Smooth muscle cell (in vitro differentiated cells): Measurements from ENCODE around the gene AMMECR1. TPM values are rescaled to one million over a fixed set of nuclear protein-coding genes. Genes with fewer than 3 reads are reported as not detected.

ENCODE experiments used
- DNase-seq: peaks from one replicate; lab custom pipeline; 2025; ENCODE audit not compliant: unreplicated experiment; lab: John Stamatoyannopoulos, UW
- H2AFZ ChIP-seq: fragments of 200-600 bp; sonication (generic); 2 replicates; pipeline ENCODE4 v1.6.0; 2016; ENCODE audit warnings: antibody characterized with exemption, low read depth, mild to moderate bottlenecking
- H3F3A ChIP-seq: fragments of 200-600 bp; sonication (generic); 2 replicates; pipeline ENCODE4 v1.6.0; 2017; ENCODE audit warnings: antibody characterized with exemption, low read depth
- H3K27ac ChIP-seq: fragments of 200-600 bp; sonication (generic); 2 replicates; pipeline ENCODE4 v1.5.1; 2016; ENCODE audit warnings: low read depth, mild to moderate bottlenecking
- H3K27me3 ChIP-seq: fragments of 200-600 bp; sonication (generic); 2 replicates; pipeline ENCODE4 v1.6.1; 2016; ENCODE audit warnings: low read depth, mild to moderate bottlenecking
- H3K36me3 ChIP-seq: fragments of 200-600 bp; sonication (generic); 2 replicates; pipeline ENCODE4 v1.5.1; 2016; ENCODE audit warnings: low read depth
- H3K4me1 ChIP-seq: fragments of 200-600 bp; sonication (generic); 2 replicates; pipeline ENCODE4 v1.5.1; 2016; ENCODE audit warnings: low read depth
- H3K4me2 ChIP-seq: fragments of 200-600 bp; sonication (generic); 2 replicates; pipeline ENCODE4 v1.6.0; 2016; ENCODE audit warnings: mild to moderate bottlenecking
- H3K4me3 ChIP-seq: fragments of 200-600 bp; sonication (generic); 2 replicates; pipeline ENCODE4 v1.5.1; 2016; ENCODE audit warnings: mild to moderate bottlenecking
- H3K79me2 ChIP-seq: fragments of 200-600 bp; sonication (generic); 2 replicates; pipeline ENCODE4 v1.6.0; 2016; ENCODE audit warnings: low read depth, mild to moderate bottlenecking
- H3K9ac ChIP-seq: fragments of 200-600 bp; sonication (generic); 2 replicates; pipeline ENCODE4 v1.6.0; 2016; ENCODE audit warnings: low read depth
- H3K9me3 ChIP-seq: fragments of 200-600 bp; sonication (generic); replicated peaks from 2 replicates; pipeline ENCODE4 v1.5.1; 2016; ENCODE audit warnings: low read depth
- H4K20me1 ChIP-seq: fragments of 200-600 bp; sonication (generic); 2 replicates; pipeline ENCODE4 v1.6.0; 2016; ENCODE audit warnings: low read depth
- WGBS: methylation state at CpG from one replicate; pipeline ENCODE4 v1.1.7; 2016; ENCODE audit warnings: low lambda C conversion rate; 5-methylcytosine and 5-hydroxymethylcytosine counted together
- polyA plus RNA-seq: library from polyadenylated mRNA; unstranded; fragments of >200 nt; fragmentation: Nextera tagmentation; extraction: Ambion mirVana; gene quantifications from 2 replicates; pipeline ENCODE4 v1.2.1, GENCODE V29; 2016
- total RNA-seq: library from RNA; depleted of rRNA; stranded (reverse); fragments of >200 nt; gene quantifications from 2 replicates; pipeline ENCODE4 v1.2.3, GENCODE V29; 2014
- TF ChIP-seq, protein P1 (sequence below): fragments of 200-600 bp; sonication (generic); IDR thresholded peaks from 2 replicates; pipeline ENCODE4 v1.5.1; 2017; ENCODE audit warnings: borderline replicate concordance, mild to moderate bottlenecking, antibody characterized with exemption; ENCODE audit not compliant: insufficient read depth, poor library complexity, severe bottlenecking

AMMECR1 gene
- total and polyA plus RNA-seq, 2 experiments from 2014 or later = 5.5 to 19.6 TPM

DNA sequence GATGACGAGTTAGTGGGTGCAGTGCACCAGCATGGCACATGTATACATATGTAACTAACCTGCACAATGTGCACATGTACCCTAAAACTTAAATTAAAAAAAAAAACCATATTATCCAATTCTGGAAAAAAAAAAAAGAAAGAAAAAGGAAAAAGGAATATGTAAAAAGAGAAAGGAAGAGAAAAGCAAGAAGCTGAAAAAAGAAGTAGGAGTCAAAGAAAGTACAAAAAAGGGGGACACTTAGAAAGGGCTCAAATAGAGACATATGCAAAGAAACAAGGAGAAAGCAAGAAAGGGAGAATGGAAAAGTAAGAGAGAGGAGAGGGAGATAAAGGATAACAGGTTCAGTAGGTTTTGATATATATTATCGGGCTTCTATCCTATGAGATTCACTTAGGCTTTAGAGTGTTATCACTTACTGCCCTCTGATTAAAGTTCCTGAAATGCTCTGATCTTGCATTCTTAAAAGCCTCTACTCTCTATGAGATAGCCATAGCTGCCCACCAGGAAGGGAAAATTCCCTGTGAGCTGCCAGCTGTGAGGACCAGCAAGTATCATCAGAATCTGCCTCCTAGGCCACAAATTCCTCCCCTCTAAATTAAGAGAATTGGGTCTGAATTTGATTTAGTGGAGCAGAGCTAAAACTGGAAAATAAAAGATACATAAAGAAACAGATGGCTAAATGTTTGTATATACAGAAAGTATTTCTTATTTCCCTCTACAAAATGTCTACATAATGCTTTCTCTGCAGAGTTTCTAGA, 95.2 kb downstream of the AMMECR1 start:
- Histone ChIP-seq H3K27me3 (no peaks in the 10 kb centered on the region), H3K4me3 (no peak overlapping the region), H3K9me3 (no peaks in the 10 kb centered on the region), H3K79me2 (no peaks in the 10 kb centered on the region), H3K4me1 (no peaks in the 10 kb centered on the region), H3K4me2 (no peak overlapping the region), H3F3A (peaks cover 4% of the 10 kb centered on the region), H4K20me1 (no peaks in the 10 kb centered on the region), H3K36me3 (no peaks in the 10 kb centered on the region), H2AFZ (no peak overlapping the region), H3K9ac (no peak overlapping the region), H3K27ac (no peak overlapping the region)
- TF ChIP-seq, protein P1, sequence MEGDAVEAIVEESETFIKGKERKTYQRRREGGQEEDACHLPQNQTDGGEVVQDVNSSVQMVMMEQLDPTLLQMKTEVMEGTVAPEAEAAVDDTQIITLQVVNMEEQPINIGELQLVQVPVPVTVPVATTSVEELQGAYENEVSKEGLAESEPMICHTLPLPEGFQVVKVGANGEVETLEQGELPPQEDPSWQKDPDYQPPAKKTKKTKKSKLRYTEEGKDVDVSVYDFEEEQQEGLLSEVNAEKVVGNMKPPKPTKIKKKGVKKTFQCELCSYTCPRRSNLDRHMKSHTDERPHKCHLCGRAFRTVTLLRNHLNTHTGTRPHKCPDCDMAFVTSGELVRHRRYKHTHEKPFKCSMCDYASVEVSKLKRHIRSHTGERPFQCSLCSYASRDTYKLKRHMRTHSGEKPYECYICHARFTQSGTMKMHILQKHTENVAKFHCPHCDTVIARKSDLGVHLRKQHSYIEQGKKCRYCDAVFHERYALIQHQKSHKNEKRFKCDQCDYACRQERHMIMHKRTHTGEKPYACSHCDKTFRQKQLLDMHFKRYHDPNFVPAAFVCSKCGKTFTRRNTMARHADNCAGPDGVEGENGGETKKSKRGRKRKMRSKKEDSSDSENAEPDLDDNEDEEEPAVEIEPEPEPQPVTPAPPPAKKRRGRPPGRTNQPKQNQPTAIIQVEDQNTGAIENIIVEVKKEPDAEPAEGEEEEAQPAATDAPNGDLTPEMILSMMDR = no peak
- 67% methylated on average over 1 of the region's 2 CpGs for WGBS
- no peak for DNase-seq

DNA sequence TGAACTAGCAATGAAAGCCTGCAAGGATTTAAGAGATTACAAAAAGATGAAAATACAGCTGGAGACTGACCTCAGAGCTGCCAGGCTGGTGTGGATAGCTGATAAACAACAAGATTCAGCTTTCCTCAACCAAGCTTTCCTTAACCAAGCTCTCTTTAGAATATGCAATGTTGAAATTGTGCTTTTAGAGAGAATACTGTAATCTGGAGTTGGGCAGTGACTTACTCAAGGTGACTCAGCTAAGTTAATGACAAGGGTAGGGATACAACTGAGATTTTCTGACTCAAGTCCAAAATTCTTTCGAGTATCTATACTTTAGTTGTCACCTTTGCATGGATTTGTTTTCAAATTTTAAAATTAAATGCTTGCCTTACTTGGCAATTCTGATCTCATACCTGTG, 98.0 kb downstream of the AMMECR1 start:
- Histone ChIP-seq H3K4me1 (no peaks in the 10 kb centered on the region), H3K79me2 (no peaks in the 10 kb centered on the region), H3K9ac (no peak overlapping the region), H3K27ac (peak overlapping the region; percentile 43), H3F3A (peaks cover 4% of the 10 kb centered on the region), H3K27me3 (no peaks in the 10 kb centered on the region), H4K20me1 (no peaks in the 10 kb centered on the region), H3K9me3 (no peaks in the 10 kb centered on the region), H3K4me3 (no peak overlapping the region), H3K4me2 (no peak overlapping the region), H2AFZ (no peak overlapping the region), H3K36me3 (no peaks in the 10 kb centered on the region)
- 22% methylated on average over 1 of the region's 1 CpG for WGBS
- no peak for DNase-seq
- TF ChIP-seq, protein P1 = no peak

DNA sequence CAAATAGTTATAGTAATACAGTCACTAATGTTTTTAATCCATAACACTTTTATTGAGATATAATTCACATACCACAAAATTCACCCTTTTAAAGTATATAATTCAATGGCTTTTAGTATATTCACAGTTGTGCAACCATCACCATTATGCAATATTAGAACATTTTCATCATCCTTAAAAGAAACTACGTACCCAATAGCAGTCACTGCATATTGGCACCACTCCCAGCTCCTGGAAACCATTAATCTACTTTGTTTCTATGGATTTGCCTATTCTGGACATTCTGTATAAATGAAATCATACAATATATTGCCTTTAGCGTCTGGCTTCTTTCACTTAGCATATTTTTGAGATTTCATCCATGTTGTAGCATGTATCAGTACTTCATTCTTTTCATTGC, 99.3 kb downstream of the AMMECR1 start:
- no peaks in the 10 kb centered on the region for H3K4me1 ChIP-seq
- no peak overlapping the region for H2AFZ ChIP-seq
- WGBS = 56% methylated on average over 2 of the region's 2 CpGs
- no peaks in the 10 kb centered on the region for H3K36me3 ChIP-seq
- H3K27ac ChIP-seq = no peak overlapping the region
- H3K9ac ChIP-seq = no peak overlapping the region
- H3K27me3 ChIP-seq = no peaks in the 10 kb centered on the region
- no peaks in the 10 kb centered on the region for H4K20me1 ChIP-seq
- H3K4me3 ChIP-seq = no peak overlapping the region
- H3K79me2 ChIP-seq = no peaks in the 10 kb centered on the region
- H3K9me3 ChIP-seq = no peaks in the 10 kb centered on the region
- H3F3A ChIP-seq = peaks cover 4% of the 10 kb centered on the region
- TF ChIP-seq, protein P1 = no peak
- DNase-seq = no peak
- H3K4me2 ChIP-seq = no peak overlapping the region

DNA sequence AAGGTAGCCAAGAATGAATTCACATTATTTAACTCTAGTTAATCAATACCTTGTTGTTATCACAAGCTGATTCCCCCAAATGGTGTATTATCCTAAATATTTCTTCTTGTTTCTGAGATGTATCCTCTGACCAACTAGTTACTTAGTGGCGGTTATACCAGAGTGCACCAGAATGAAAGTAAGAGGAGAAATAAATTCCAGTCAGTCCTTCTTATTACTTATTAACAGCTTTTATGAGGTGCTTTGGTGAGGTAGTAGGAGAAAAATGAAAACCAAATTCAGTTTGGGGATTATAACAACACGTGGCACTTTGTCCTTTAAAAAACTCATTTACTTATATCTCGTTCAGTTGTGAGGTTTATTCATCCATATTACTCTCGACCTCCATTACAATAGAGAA, 101.9 kb downstream of the AMMECR1 start:
- DNase-seq = no peak
- no peak overlapping the region for H3K4me2 ChIP-seq
- WGBS = 71% methylated on average over 4 of the region's 4 CpGs
- H3K9me3 ChIP-seq = no peaks in the 10 kb centered on the region
- H4K20me1 ChIP-seq = no peaks in the 10 kb centered on the region
- H3K36me3 ChIP-seq = no peaks in the 10 kb centered on the region
- no peak overlapping the region for H2AFZ ChIP-seq
- no peak overlapping the region for H3K27ac ChIP-seq
- TF ChIP-seq, protein P1 = no peak
- no peak overlapping the region for H3K9ac ChIP-seq
- no peaks in the 10 kb centered on the region for H3K79me2 ChIP-seq
- peaks cover 4% of the 10 kb centered on the region for H3F3A ChIP-seq
- no peaks in the 10 kb centered on the region for H3K4me1 ChIP-seq
- no peak overlapping the region for H3K4me3 ChIP-seq
- H3K27me3 ChIP-seq = no peaks in the 10 kb centered on the region
